ENCODE data around the gene PROK2.
A peak's percentile ranks its signal among the peaks of the same experiment; 100 is the strongest.

Gene PROK2

GRCh38 chr3:71784914-71785531, at the start of gene PROK2:
Gene PROK2 (minus strand): TSS chr3:71785148. CDS start chr3:71785052, 96 bp downstream.
- Histone ChIP-seq H3K9ac (ENCODE audit: low read length in 2 of 2) (no peak within 1 kb of the TSS), H3K27me3 (ENCODE audit: control insufficient read depth in 1 of 2, insufficient read depth in 2 of 2, low read length in 2 of 2) (peaks cover 42 to 58% of the 10 kb centered on the region in 2 donors), H3K27ac (ENCODE audit: low read length) (no peak within 1 kb of the TSS), H3K4me3 (ENCODE audit: low read length in 2 of 2) (peak within 1 kb of the TSS in 1 of 2 donors; percentile 50), H3K4me1 (ENCODE audit: control insufficient read depth, insufficient read depth, low read length) (peaks cover 12% of the 10 kb centered on the region), H3K36me3 (ENCODE audit: control insufficient read depth in 2 of 2, insufficient read depth in 2 of 2, low read length in 2 of 2) (no peaks in the 10 kb centered on the region), H3K9me3 (ENCODE audit: control insufficient read depth in 2 of 2, low read length in 2 of 2) (no peaks in the 10 kb centered on the region)

GRCh38 chr3:71831599-71831998, 46.7 kb upstream of the PROK2 start:
- Histone ChIP-seq H3K36me3 (ENCODE audit: control insufficient read depth in 2 of 2, insufficient read depth in 2 of 2, low read length in 2 of 2) (no peaks in the 10 kb centered on the region), H3K4me1 (ENCODE audit: control insufficient read depth, insufficient read depth, low read length) (no peaks in the 10 kb centered on the region), H3K9me3 (ENCODE audit: control insufficient read depth in 2 of 2, low read length in 2 of 2) (no peaks in the 10 kb centered on the region), H3K4me3 (ENCODE audit: low read length in 2 of 2) (no peak overlapping the region), H3K27me3 (ENCODE audit: control insufficient read depth in 1 of 2, insufficient read depth in 2 of 2, low read length in 2 of 2) (no peaks in the 10 kb centered on the region), H3K9ac (ENCODE audit: low read length in 2 of 2) (no peak overlapping the region), H3K27ac (ENCODE audit: low read length) (no peak overlapping the region)

- Histone ChIP-seq H3K36me3 (ENCODE audit: control insufficient read depth in 2 of 2, insufficient read depth in 2 of 2, low read length in 2 of 2) (no peaks in the 10 kb centered on the region), H3K9ac (ENCODE audit: low read length in 2 of 2) (no peak overlapping the region), H3K4me1 (ENCODE audit: control insufficient read depth, insufficient read depth, low read length) (no peaks in the 10 kb centered on the region), H3K27ac (ENCODE audit: low read length) (no peak overlapping the region), H3K4me3 (ENCODE audit: low read length in 2 of 2) (no peak overlapping the region), H3K27me3 (ENCODE audit: control insufficient read depth in 1 of 2, insufficient read depth in 2 of 2, low read length in 2 of 2) (no peaks in the 10 kb centered on the region), H3K9me3 (ENCODE audit: control insufficient read depth in 2 of 2, low read length in 2 of 2) (no peaks in the 10 kb centered on the region)
Observed at GRCh38 chr3:71825551-71826283, 40.8 kb upstream of the PROK2 start.

- no peaks in the 10 kb centered on the region for H3K9me3 ChIP-seq (ENCODE audit: control insufficient read depth in 2 of 2, low read length in 2 of 2)
- H3K4me3 ChIP-seq (ENCODE audit: low read length in 2 of 2): no peak overlapping the region
Observed at GRCh38 chr3:71821116-71821515, 36.2 kb upstream of the PROK2 start.

GRCh38 chr3:71817262-71817661, 32.3 kb upstream of the PROK2 start:
- H3K9me3 ChIP-seq (ENCODE audit: control insufficient read depth in 2 of 2, low read length in 2 of 2): no peaks in the 10 kb centered on the region
- no peak overlapping the region for H3K27ac ChIP-seq (ENCODE audit: low read length)
- H3K4me1 ChIP-seq (ENCODE audit: control insufficient read depth, insufficient read depth, low read length): no peaks in the 10 kb centered on the region
- no peak overlapping the region for H3K4me3 ChIP-seq (ENCODE audit: low read length in 2 of 2)
- no peaks in the 10 kb centered on the region for H3K27me3 ChIP-seq (ENCODE audit: control insufficient read depth in 1 of 2, insufficient read depth in 2 of 2, low read length in 2 of 2)
- no peaks in the 10 kb centered on the region for H3K36me3 ChIP-seq (ENCODE audit: control insufficient read depth in 2 of 2, insufficient read depth in 2 of 2, low read length in 2 of 2)
- H3K9ac ChIP-seq (ENCODE audit: low read length in 2 of 2): no peak overlapping the region

More at GRCh38 chr3:71821116-71821515, 36.2 kb upstream of the PROK2 start:
- Histone ChIP-seq H3K36me3 (ENCODE audit: control insufficient read depth in 2 of 2, insufficient read depth in 2 of 2, low read length in 2 of 2) (no peaks in the 10 kb centered on the region), H3K27me3 (ENCODE audit: control insufficient read depth in 1 of 2, insufficient read depth in 2 of 2, low read length in 2 of 2) (no peaks in the 10 kb centered on the region), H3K27ac (ENCODE audit: low read length) (no peak overlapping the region), H3K9ac (ENCODE audit: low read length in 2 of 2) (no peak overlapping the region), H3K4me1 (ENCODE audit: control insufficient read depth, insufficient read depth, low read length) (no peaks in the 10 kb centered on the region)

- no peaks in the 10 kb centered on the region for H3K36me3 ChIP-seq (ENCODE audit: control insufficient read depth in 2 of 2, insufficient read depth in 2 of 2, low read length in 2 of 2)
- H3K27me3 ChIP-seq (ENCODE audit: control insufficient read depth in 1 of 2, insufficient read depth in 2 of 2, low read length in 2 of 2): no peaks in the 10 kb centered on the region
- H3K9ac ChIP-seq (ENCODE audit: low read length in 2 of 2): no peak overlapping the region
- H3K9me3 ChIP-seq (ENCODE audit: control insufficient read depth in 2 of 2, low read length in 2 of 2): no peaks in the 10 kb centered on the region
- no peaks in the 10 kb centered on the region for H3K4me1 ChIP-seq (ENCODE audit: control insufficient read depth, insufficient read depth, low read length)
- no peak overlapping the region for H3K27ac ChIP-seq (ENCODE audit: low read length)
- no peak overlapping the region for H3K4me3 ChIP-seq (ENCODE audit: low read length in 2 of 2)
Observed at GRCh38 chr3:71816767-71817156, 31.8 kb upstream of the PROK2 start.

- no peaks in the 10 kb centered on the region for H3K36me3 ChIP-seq (ENCODE audit: control insufficient read depth in 2 of 2, insufficient read depth in 2 of 2, low read length in 2 of 2)
- no peak overlapping the region for H3K4me3 ChIP-seq (ENCODE audit: low read length in 2 of 2)
- no peaks in the 10 kb centered on the region for H3K4me1 ChIP-seq (ENCODE audit: control insufficient read depth, insufficient read depth, low read length)
- H3K9ac ChIP-seq (ENCODE audit: low read length in 2 of 2): no peak overlapping the region
- H3K27me3 ChIP-seq (ENCODE audit: control insufficient read depth in 1 of 2, insufficient read depth in 2 of 2, low read length in 2 of 2): no peaks in the 10 kb centered on the region
- H3K9me3 ChIP-seq (ENCODE audit: control insufficient read depth in 2 of 2, low read length in 2 of 2): no peaks in the 10 kb centered on the region
- no peak overlapping the region for H3K27ac ChIP-seq (ENCODE audit: low read length)
Observed at GRCh38 chr3:71815340-71816067, 30.6 kb upstream of the PROK2 start.

- H3K27ac ChIP-seq (ENCODE audit: low read length): no peak overlapping the region
- no peaks in the 10 kb centered on the region for H3K27me3 ChIP-seq (ENCODE audit: control insufficient read depth in 1 of 2, insufficient read depth in 2 of 2, low read length in 2 of 2)
- H3K9me3 ChIP-seq (ENCODE audit: control insufficient read depth in 2 of 2, low read length in 2 of 2): no peaks in the 10 kb centered on the region
- H3K4me1 ChIP-seq (ENCODE audit: control insufficient read depth, insufficient read depth, low read length): no peaks in the 10 kb centered on the region
- H3K4me3 ChIP-seq (ENCODE audit: low read length in 2 of 2): no peak overlapping the region
- H3K9ac ChIP-seq (ENCODE audit: low read length in 2 of 2): no peak overlapping the region
- H3K36me3 ChIP-seq (ENCODE audit: control insufficient read depth in 2 of 2, insufficient read depth in 2 of 2, low read length in 2 of 2): no peaks in the 10 kb centered on the region
Observed at GRCh38 chr3:71813704-71814103, 28.8 kb upstream of the PROK2 start.

GRCh38 chr3:71813073-71813472, 28.1 kb upstream of the PROK2 start:
- Histone ChIP-seq H3K4me3 (ENCODE audit: low read length in 2 of 2) (no peak overlapping the region), H3K27me3 (ENCODE audit: control insufficient read depth in 1 of 2, insufficient read depth in 2 of 2, low read length in 2 of 2) (no peaks in the 10 kb centered on the region), H3K36me3 (ENCODE audit: control insufficient read depth in 2 of 2, insufficient read depth in 2 of 2, low read length in 2 of 2) (no peaks in the 10 kb centered on the region), H3K4me1 (ENCODE audit: control insufficient read depth, insufficient read depth, low read length) (no peaks in the 10 kb centered on the region), H3K27ac (ENCODE audit: low read length) (no peak overlapping the region), H3K9ac (ENCODE audit: low read length in 2 of 2) (no peak overlapping the region), H3K9me3 (ENCODE audit: control insufficient read depth in 2 of 2, low read length in 2 of 2) (no peaks in the 10 kb centered on the region)

- H3K36me3 ChIP-seq (ENCODE audit: control insufficient read depth in 2 of 2, insufficient read depth in 2 of 2, low read length in 2 of 2): no peaks in the 10 kb centered on the region
- no peak overlapping the region for H3K9ac ChIP-seq (ENCODE audit: low read length in 2 of 2)
- H3K4me3 ChIP-seq (ENCODE audit: low read length in 2 of 2): no peak overlapping the region
- peaks cover 0 to under 1% of the 10 kb centered on the region in 2 donors for H3K27me3 ChIP-seq (ENCODE audit: control insufficient read depth in 1 of 2, insufficient read depth in 2 of 2, low read length in 2 of 2)
- no peaks in the 10 kb centered on the region for H3K4me1 ChIP-seq (ENCODE audit: control insufficient read depth, insufficient read depth, low read length)
- no peaks in the 10 kb centered on the region for H3K9me3 ChIP-seq (ENCODE audit: control insufficient read depth in 2 of 2, low read length in 2 of 2)
- no peak overlapping the region for H3K27ac ChIP-seq (ENCODE audit: low read length)
Observed at GRCh38 chr3:71810056-71810455, 25.1 kb upstream of the PROK2 start.

Data from stomach smooth muscle (tissue), 2 donors.